Fibroblast of lung (primary cell): ENCODE results near the gene WDR48.

Experiments
- CTCF ChIP-seq, 2 donors: IDR thresholded peaks in 1 of 2; conservative IDR thresholded peaks in 1 of 2; 1 replicate in 1 of 2; 2 replicates in 1 of 2; pipeline ENCODE4 v1.5.1; 2011 to 2012; ENCODE audit warnings: low read length in 2 of 2, control low read depth in 1 of 2, inconsistent platforms in 1 of 2, low read depth in 1 of 2, mild to moderate bottlenecking in 1 of 2
- EZH2 ChIP-seq: IDR thresholded peaks from 2 replicates; pipeline ENCODE4 v1.5.1; 2012; ENCODE audit warnings: low read length, control low read depth, mild to moderate bottlenecking; ENCODE audit errors: missing control alignments

GRCh38 chr3:39106281-39106811, 54.5 kb downstream of the WDR48 start:
- TF ChIP-seq CTCF (conservative IDR thresholded peaks at IDR 0.05 in 1 of 2, IDR thresholded peaks at IDR 0.05 in 1 of 2; ENCODE audit: low read depth in 1 of 2, low read length in 2 of 2): no peak
- no peak for TF ChIP-seq EZH2
